ENCODE results near the gene CDH13. TPM values are rescaled to one million over a fixed set of nuclear protein-coding genes. Genes with fewer than 3 reads are reported as not detected.

The CDH13 gene
- total RNA-seq, 1 donor from 2014 or later, result not detected

DNA sequence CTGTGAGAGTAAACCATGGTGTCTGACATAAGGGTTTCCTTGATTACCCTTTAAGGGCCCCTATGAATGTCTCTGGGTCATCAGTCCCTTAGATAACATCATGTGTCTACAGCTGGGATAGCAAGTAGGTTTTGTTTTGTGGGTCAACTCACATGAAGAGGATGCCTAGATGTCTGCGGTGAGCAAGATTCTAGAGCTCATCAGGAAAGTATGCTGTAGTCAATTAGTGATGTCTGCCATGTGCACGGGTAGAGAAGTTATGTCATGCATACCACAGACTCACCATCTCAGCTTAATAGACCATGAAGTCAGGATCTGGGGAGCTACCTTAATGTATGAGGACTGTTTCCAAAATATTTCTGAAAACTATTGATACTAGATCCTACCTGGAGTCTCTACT, 57.5 kb downstream of the CDH13 start:
- intact Hi-C loops (cut with micrococcal nuclease), result no loop called here

DNA sequence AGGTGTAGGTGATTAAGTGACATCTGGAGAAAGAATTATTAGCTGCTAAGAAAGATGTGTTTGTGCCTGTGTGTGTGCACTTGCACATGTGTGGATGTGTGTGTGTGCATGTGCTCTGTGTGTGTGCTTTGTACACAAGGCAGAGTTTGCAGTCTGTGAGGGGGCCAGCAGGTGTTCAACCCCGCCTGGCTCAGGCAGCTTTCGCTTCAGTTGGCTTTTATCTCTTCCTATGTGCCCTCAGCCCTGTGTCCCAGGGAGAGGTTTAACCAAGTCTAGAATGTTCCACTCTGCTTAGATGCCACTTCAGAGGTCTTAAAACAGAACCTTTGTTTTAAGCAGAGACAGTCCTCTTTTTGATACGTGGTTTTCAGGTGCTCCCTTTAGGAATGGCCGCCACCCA, 58.8 kb downstream of the CDH13 start:
- intact Hi-C loops (cut with micrococcal nuclease), result no loop called here

DNA sequence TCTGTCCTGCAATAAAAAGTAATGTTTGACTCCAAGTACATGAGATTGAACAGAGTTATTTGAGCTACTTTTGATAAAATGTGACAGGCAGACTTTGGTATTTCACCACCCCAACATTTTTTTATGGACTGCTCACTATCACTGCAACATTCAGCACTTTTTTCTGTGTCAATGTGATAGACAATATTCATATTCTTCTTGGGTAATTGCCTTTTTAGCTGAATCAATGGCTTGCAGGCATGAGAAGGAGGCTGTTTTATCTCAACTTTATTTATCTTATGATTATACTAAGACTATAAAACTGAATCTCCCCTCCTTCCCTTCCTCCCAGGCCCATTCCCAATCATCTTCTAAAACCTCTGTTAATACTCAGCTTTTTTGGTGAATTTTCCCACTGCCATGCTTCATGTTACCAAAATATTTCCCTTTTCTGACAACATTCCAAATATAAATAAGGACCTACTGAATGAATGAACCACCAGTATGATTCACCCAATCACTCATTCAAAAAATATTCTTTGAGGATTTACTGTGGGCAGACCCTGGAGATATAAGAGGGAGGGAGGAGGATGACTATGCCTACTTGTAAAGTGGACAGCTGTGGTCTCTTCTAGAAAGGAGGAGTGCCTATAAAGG, 67.6 kb downstream of the CDH13 start:
- intact Hi-C loops (cut with micrococcal nuclease), result no loop called here

DNA sequence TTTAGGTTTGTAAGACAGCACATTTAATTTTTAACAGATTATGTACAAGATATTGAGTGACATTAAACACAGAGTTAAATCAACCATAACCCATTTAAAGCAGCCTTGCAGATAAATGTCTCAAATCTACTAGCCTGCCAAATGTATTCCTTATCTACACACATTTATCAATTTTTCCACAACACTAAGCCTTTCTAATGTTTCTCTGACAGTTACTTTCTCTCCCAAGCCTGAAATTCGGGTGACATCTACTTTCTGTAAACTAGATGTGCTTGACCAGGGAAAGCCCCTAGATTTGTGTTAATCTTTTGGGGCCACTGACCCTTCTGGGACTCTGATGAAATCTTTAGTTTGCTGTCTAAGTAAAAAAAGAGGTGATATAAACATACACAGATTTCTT, 69.0 kb downstream of the CDH13 start:
- intact Hi-C loops (cut with micrococcal nuclease), result no loop called here

DNA sequence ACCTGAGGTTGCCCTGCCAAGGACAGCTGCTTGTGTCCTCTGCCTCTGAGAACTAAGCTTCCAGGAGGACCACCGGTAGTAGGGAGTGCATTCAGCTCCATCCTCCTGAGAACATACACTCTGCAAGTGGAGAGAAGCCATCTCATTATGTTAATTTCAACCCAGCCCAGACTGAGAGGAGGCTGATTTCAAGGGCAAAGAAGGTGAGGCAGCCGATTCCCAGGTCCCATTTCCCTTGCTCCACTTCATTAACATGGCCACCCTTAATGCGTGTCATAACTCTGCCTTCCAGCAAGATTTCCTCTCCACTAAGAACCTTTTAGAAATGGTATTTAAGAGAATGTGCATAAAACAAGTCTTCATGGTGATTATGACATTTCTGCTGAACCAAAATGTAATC, 72.5 kb downstream of the CDH13 start:
- intact Hi-C loops (cut with micrococcal nuclease), result no loop called here

DNA sequence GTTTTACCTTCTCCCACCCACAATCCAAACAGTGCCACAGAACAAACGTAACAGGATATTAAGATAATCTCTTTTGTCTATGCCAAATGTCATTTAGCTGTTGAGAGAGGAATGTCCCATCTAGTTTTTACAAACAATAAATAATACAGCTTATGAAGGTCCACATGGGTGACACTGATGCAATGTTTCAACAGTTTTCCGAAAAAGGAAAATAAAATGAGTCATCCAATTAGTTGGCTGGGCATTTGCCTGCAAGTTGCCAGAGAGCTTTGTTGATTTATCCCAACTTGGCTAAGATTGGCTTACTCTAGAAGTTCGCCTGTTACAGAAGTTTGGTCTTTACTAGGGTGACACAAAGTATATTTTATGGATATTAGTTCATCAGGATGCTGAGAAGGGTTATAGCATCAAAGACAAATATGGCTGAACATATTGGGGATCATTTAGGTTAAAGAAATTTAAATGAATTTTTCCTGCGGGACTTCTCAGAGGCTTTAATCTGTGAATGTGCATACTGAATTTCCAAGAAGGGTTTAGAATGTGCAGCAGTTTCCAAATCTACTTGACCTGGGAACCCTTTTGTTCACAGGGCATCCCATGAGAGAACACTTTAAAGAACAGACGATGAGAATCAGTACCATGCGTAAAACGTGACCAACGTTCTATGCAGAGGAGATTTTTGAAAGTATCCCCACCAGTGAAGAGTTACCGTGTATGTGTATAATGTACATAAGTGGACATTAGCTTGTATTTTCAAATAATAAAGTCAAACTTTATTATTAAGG, 73.1 kb downstream of the CDH13 start:
- intact Hi-C loops (cut with micrococcal nuclease), result loop anchor here (5.0 kb wide), 1 partner anchor 43 kb away; no protein-coding TSS in a partner anchor

DNA sequence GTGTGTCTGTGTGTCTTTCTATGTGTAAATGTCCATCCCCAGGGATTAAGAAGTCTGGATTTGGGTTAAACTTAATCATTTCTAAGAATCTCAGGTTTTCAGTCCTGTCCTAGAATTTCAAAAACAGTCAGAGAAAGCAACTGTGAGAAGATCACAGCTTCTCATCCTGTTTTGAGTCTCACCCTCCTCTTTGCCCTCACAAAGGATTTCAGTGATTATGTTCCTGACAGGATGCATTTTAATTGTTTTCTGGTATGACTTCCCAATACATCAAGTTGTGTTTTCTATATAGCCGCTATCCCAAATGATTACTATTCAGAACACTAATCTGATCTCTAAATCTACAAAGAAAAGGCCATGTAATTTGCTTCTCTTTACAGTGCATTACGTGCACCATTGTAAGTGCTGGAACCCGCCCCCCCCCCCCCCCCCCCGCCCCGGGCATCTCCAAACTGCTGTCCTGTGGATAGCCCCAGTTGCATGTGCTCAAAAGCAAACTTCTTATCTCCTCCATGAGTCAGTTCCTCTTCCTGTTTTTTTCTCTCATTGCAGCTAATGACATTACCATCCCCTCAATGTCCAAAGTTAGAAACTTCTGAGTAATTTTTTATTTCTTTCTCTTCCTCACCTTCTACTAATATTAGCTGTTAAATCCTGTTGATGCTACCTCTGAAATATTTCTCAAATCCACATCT, 73.9 kb downstream of the CDH13 start:
- intact Hi-C loops (cut with micrococcal nuclease), result loop anchor here (5.0 kb wide), 1 partner anchor 43 kb away; no protein-coding TSS in a partner anchor

DNA sequence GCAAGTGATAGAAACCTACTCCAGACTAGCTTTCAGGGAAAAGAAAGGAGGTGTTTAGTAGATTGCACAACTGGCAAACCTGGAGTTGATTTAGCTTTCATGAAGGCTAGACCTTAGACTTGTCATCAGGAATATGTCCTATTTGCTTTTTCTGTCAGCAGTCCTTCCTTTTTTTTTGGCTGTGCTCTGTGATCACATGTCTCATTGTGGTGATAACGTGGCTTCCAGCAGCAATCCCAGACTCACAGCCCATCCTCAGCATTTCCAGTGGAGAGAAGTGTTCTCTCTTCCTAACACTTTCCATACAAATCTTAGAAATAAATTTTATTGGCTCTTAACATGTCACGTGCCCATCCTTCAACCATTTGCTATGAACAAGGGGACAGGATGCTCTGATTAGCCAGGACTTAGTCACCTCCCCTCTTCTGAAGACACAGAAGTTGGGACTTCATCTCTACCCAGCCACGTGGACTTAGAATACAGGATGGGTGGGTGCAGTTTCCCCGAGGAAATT, 74.7 kb downstream of the CDH13 start:
- intact Hi-C loops (cut with micrococcal nuclease), result loop anchor here (5.0 kb wide), 1 partner anchor 44 kb away; no protein-coding TSS in a partner anchor

DNA sequence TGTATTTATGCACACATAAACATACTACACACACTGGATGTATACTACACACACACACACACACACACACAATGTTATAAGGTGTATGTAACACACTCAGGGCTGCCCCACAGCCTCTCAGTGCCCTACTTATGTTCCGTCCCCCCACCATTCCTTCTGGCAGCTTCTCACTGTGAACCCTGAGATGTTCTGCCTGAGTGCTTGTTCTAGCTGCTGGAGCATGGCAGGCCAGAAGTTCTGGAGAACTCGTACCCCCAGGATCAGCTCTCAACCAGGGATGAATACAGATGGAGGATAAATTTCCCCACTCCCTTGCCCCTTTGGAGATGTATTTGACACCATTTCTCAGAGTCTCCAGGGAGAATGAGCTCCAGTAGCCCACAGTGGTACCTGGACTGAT, 76.4 kb downstream of the CDH13 start:
- intact Hi-C loops (cut with micrococcal nuclease), result loop anchor here (5.0 kb wide), 1 partner anchor 46 kb away; no protein-coding TSS in a partner anchor

DNA sequence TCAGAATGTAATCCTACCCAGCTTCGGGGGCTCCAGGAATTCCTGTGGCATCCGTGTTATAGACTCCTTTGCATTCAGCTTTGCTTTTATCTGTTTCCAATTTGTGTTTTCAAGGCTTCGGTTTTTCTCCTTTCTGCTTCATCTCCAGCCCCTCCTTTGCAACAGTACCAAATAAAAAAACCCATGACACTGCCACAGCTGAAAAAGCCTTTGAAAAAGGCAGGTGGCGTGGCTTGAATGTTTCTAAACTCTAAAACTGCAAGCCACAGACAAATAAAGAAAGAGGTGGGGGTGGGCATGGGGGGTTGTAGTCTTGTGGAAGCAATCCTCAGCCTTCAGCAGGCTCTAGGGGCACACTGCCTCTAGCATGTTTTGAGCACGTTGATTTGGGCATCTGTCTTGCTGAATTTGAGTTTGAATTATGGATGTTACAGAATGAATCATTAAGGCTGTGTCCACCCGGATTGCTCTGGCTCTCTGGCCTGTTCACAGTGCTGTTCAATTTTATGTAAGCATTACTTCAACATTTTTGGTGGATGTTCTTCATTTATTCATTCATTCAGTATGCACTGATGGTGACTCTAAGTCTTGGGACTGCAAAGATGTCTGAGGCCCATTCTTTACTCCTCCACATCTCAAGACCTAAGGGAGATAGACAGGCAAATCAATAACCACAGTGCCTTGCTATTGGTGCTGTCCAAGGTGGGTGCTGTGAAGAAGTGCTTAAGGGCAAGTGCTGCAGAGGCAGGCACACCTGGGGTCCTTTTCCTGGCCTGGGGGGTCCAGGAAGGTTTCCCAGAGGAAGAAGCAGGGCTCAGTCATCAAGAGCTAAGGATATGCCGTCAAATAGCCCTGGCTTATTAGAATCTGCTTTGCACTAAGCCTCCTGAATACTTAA, 77.4 kb downstream of the CDH13 start:
- intact Hi-C loops (cut with micrococcal nuclease), result loop anchor here (5.0 kb wide), 1 partner anchor 47 kb away; no protein-coding TSS in a partner anchor

DNA sequence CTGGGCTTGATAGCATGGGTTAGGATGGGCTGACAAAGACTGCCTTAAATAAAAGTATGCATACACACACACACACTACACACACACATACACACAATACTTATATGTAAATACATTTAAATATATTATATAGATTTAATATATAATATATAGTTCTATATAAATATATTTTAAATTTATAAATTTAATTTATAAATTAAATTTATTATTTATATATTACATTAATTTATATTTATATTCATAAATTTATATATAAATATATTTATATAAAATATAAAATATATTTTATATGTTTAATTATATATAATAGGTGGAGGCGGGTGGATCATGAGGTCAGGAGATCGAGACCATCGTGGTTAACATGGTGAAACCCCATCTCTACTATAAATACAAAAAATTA, 83.2 kb downstream of the CDH13 start:
- intact Hi-C loops (cut with micrococcal nuclease), result no loop called here

DNA sequence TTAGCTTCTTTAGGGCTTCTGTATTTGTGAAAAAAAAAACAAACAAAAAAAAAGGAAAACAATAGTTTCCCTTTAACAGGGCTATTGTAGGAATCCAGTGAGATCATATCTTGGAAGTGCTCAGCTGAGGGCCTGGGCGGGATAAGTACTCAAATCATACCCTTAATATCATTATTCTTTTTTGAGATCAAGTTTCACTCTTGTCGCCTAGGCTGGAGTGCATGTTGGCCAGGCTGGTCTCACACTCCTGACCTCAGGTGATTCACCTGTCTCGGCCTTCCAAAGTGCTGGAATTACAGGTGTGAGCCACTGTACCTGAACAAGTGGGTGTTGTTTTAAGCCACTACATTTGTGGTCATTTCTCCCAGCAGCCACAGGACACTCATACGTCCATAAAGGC, 87.0 kb downstream of the CDH13 start:
- intact Hi-C loops (cut with micrococcal nuclease), result no loop called here

DNA sequence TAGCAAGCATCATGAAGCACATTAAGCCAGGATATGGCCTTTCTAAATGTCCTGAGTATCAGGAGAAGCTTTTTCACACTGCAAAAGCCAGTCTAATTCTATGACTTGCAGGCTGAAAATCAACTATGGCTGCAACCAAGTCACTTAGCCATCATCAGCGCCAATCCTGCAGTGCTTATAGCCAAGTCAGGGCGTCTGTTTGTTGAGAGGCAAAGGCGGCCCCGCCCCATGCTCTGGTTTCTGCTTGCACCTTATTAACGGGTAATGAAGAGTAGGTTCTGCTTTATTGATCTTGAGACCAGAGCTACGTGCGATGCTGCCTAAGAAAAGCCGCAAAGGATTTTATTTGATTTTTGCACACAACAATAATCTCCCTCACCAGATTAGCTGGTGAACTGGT, 88.4 kb downstream of the CDH13 start:
- intact Hi-C loops (cut with micrococcal nuclease), result no loop called here

DNA sequence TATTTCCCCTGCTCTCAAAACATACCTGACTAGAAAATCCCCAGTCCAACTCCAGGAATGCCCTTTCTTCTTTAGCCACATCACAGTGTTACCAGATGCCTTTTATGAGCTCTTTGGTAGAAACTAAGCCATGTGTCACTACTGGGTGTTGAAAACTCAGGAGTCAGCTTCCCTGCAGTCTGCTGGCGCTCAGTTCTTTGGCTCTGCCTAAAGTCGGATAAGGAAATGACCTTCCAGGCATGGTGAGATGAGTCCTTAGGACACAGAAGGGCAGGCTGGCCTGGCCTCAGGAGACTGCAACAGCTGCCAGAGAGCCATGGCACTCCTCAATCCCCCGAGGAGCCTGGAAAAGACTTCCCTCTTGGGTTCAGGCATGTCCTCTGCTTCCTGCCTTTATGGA, 89.1 kb downstream of the CDH13 start:
- intact Hi-C loops (cut with micrococcal nuclease), result no loop called here

DNA sequence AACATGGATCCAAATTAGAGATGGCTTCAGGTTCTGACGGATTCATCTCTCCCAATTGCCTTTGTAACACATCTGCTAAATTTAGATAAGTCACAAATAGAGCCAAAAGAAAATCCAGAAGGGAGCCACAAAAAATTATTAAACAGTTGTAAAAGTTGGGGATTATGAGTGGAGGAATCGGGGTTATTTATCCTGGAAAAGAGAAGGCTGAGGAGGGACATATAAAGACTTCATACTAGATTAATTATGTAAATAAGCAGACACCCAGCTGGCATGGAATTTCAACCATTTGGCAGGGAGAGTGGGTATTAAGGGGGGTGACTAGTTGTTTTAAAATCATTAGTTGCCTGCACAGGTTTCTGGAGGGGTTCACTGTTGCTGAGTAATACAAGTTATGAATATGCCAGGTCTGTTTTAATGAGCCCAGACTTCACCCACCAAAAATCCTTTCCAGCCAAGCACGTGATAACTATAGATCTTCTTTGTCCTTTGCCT, 89.6 kb downstream of the CDH13 start:
- intact Hi-C loops (cut with micrococcal nuclease), result no loop called here

DNA sequence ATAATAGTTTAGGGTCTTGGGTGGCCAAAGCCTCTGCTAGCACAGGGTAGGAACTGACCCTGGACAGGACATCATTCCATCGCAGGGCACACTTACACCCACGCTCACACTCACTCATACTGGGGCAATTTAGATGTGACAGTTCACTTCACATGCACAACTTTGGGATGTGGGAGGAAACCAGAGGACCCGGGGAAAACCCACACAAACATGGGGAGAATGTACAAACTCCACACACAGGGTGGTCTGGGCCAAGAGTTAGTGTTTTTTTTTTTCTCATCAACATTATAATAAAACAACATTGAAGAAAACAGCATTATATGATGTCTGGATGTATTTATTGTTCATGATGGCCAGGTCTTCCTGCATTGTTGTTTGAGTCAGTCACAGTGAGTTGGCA, 93.6 kb downstream of the CDH13 start:
- intact Hi-C loops (cut with micrococcal nuclease), result no loop called here

DNA sequence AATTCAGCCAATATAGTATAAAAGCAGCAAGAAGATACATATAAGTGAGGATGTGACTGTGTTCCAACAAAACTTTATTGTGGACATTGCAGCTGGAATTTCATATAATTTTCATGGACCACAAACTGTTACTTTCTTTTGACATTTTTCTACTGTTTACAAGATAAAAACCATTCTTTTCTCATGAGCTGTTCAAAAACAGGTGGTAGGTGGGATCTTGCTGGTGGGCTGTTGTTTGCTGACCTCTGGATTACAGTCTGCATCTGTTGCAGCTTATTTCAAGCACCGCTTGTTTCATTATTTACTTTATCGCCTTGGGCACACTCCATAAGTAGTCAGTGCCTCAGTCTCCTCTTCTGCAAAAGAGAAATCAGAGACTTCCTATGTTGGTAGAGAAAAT, 99.5 kb downstream of the CDH13 start:
- intact Hi-C loops (cut with micrococcal nuclease), result no loop called here

DNA sequence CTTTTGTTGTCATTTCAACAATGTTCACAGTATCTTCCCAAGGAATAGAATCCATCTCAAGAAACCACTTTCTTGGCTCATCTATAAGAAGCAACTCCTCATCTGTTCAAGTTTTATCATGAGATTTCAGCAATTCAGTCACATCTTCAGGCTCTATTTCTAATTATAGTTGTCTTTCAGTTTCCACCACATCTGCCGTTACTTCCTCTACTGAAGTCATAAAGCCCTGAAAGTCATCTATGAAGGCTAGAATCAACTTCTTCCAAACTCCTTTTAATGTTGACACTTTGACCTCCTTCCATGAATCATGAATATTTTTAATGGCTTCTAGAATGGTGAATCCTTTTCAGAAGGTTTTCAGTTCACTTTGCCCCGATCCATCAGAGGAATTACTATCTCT, 102.1 kb downstream of the CDH13 start:
- intact Hi-C loops (cut with micrococcal nuclease), result no loop called here

DNA sequence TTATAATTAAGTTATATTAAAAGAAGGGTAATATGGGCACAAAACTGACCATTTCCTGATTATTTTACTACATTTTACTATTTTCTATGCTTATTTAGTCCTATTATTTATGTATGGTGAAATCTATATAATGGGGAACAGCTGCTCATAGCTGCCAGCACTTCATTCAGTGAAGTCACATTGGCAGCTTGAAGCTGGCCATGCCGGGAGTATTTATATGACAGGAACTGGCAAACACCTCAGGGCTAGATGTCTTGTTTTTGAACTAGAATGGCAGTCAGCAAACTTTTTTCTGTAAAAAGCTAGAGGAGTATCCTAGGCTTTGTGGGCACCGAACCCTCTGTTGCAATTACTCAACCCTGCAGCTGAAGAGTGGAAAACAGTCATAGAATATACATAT, 104.1 kb downstream of the CDH13 start:
- intact Hi-C loops (cut with micrococcal nuclease), result no loop called here

DNA sequence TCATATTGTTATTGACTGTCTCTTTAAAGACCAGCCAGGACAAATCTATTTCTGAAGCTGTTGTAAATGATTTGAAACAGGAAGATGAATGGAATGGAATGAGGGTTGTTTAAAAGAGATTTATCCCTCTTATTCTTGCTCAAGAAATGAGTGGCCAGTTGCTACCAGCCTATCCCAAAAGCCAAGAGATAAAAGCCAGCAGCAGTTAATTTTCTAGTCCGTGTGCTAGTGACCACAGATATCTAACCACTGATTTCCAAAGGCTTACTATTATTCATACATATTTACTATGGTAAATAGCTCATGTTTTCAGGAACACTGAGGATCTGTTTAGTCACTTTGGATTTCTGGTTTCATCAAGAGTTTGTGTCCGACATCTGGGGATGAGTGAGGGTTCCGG, 105.7 kb downstream of the CDH13 start:
- intact Hi-C loops (cut with micrococcal nuclease), result no loop called here

DNA sequence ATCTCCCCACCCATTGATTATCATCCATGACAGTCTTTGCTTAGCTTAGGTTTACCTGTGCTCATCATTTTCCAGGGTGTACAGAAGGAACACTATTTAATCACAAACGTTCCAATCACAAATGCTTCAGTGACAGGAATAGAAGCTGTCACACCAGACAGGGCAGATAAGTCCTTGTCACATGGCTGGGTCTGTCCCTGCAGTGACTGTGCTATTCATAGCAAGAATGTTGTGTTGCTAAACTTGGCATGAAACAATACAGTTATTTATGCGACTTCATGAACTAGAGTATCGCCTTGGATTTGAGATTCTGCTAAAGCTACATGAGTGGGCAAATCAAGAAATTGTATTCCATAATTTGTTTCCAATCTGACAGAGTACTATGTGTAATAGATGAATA, 108.4 kb downstream of the CDH13 start:
- intact Hi-C loops (cut with micrococcal nuclease), result no loop called here
